Activated CD4-positive, alpha-beta T cell treated with anti-CD3 and anti-CD28 coated beads, Interleukin-2, amount 50 U/mL, for 1 hour (primary cell): Measurements from ENCODE around the gene TXNRD2.
"Not testable (repeated sequence)": the region's sequence is repeated elsewhere in the genome, so short reads cannot be mapped to it uniquely, and the experiment has no call there.

Source experiments
- DNase-seq: peaks from one replicate; pipeline ENCODE4 v3.0.0-alpha.2; 2020

TXNRD2 gene

GRCh38 chr22:19885841-19886592 is 55.6 kb downstream of the TXNRD2 start:
- no peak for DNase-seq

- DNase-seq: no peak
Measured at GRCh38 chr22:19884954-19885751, 56.5 kb downstream of the TXNRD2 start.

- no peak for DNase-seq
Measured at GRCh38 chr22:19884161-19884953, 57.3 kb downstream of the TXNRD2 start.

GRCh38 chr22:19883446-19883845 is 58.2 kb downstream of the TXNRD2 start:
- DNase-seq: not testable (repeated sequence)

GRCh38 chr22:19882446-19883381 is 58.9 kb downstream of the TXNRD2 start:
- DNase-seq: no peak

GRCh38 chr22:19880786-19881569 is 60.6 kb downstream of the TXNRD2 start:
- no peak for DNase-seq

- no peak for DNase-seq
Measured at GRCh38 chr22:19879992-19880785, 61.4 kb downstream of the TXNRD2 start.

- no peak for DNase-seq
Measured at GRCh38 chr22:19879643-19879991, 62.0 kb downstream of the TXNRD2 start.

- DNase-seq: no peak
Measured at GRCh38 chr22:19879246-19879570, 62.4 kb downstream of the TXNRD2 start.

GRCh38 chr22:19878461-19879245 is 63.0 kb downstream of the TXNRD2 start:
- DNase-seq: no peak

GRCh38 chr22:19877626-19878339 is 63.8 kb downstream of the TXNRD2 start:
- DNase-seq: no peak

GRCh38 chr22:19876941-19877625 is 64.5 kb downstream of the TXNRD2 start:
- DNase-seq: no peak

GRCh38 chr22:19876314-19876940 is 65.2 kb downstream of the TXNRD2 start:
- DNase-seq: no peak

GRCh38 chr22:19875531-19876313 is 65.9 kb downstream of the TXNRD2 start:
- DNase-seq: no peak

GRCh38 chr22:19875061-19875530 is 66.5 kb downstream of the TXNRD2 start:
- DNase-seq: no peak

- DNase-seq: peak; percentile 34
Measured at GRCh38 chr22:19874307-19875060, 67.1 kb downstream of the TXNRD2 start.

- DNase-seq: no peak
Measured at GRCh38 chr22:19873960-19874306, 67.7 kb downstream of the TXNRD2 start.
